Measurements from ENCODE around the gene SIRPB2.

SIRPB2 gene

DNA sequence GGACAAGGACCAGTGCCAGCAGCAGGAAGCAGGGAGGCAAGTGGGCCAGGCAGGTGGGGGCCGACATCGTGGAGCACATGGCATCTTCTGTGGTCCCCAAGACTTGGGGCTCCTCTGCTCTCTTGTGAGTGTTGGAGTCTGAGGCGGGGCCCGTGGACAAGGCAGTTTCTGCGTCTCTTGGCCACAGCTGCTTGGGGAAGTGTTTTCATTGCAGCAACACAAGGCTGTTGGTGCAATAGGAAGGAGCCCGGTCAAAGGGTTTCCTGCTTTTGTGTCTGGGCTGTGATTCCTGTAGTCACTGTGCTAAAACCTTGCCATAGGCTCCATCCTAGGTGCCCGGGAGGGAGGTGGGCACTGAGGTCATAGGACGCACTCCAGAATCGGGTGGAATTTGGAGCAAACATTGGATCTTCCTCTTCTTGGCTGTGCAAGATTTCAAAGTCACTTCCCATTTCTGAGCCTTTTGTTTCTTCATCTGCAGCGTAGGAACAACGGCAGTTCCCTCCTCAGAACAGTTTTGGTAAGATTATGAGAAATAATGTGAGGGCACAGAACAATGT is at the start of gene SIRPB2:
Gene SIRPB2 (minus strand): TSS at position 140 of the 560 bp plus-strand sequence. CDS start 61 bp downstream, at position 79.
- DNase-seq = no peak

DNA sequence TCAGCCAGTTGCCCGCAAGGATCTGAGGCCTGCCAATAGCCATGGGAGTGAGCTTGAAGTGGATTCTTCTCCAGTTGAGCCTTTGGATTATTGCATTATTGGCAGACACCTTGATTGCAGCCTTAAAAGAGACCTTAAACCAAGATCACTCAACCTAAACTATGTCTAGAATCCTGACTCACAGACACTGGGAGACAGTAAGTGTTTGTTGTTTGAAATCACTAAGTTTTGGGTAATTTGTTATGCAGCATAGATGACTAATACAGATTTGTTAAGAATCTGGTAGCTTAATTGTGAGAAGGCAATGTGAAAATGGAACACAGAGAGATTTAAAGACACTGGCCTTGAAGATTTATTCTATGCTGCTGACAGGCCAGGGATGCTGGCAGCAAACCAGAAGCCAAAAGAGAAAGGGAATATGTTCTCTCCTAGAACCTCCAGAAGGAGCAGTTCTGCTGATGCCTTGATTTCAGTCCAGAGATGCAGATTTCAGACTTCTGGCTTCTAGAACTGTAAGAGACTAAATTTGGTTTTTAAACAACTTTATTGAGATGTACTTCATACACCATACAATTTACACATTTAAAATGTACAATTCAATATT is 48.7 kb upstream of the SIRPB2 start:
- DNase-seq = no peak

GRCh38 chr20:1538655-1539054 is 47.4 kb upstream of the SIRPB2 start:
- DNase-seq = no peak

GRCh38 chr20:1537731-1538058 is 46.5 kb upstream of the SIRPB2 start:
- DNase-seq = peak; percentile 4

DNA sequence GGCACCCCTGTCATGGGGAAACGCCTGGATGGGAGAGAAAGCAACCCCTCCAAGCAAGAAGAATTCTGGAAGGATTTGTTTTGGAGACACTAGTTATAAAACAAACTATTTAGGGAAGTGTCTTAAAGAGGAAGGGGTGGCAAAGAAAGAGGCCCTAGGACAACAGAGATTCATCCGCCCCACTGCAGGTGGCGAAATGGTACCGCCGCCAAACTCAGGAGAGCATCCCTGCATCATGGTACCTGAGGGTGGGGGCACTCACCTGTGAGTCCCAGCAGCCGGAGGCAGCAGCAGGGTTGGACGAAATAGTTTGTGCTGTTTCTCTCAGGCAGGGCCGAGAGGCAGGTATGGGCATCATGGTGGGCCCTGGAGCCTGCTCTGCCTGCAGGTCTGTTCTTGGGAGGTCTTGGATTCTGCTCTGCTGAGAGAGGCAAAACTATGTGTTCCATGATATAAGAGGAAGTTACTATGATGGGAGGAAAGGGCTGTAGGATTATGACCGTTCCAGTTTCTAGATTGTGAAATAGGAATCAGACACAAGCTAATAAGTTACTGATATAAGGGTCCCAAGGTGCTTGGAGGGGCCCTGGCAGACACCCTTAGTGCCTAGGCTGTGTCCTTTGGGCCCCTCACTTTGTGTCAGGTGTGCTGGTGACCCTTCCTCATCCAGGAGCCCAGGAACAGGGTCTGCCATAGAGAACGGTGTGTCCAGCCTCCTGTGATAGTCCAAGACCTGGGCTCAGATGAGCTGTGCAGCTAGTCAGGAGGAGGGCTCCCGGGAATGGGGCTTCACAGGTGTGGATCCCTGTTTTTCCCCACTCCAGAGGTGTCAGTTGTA is 45.9 kb upstream of the SIRPB2 start:
- no peak for DNase-seq

DNA sequence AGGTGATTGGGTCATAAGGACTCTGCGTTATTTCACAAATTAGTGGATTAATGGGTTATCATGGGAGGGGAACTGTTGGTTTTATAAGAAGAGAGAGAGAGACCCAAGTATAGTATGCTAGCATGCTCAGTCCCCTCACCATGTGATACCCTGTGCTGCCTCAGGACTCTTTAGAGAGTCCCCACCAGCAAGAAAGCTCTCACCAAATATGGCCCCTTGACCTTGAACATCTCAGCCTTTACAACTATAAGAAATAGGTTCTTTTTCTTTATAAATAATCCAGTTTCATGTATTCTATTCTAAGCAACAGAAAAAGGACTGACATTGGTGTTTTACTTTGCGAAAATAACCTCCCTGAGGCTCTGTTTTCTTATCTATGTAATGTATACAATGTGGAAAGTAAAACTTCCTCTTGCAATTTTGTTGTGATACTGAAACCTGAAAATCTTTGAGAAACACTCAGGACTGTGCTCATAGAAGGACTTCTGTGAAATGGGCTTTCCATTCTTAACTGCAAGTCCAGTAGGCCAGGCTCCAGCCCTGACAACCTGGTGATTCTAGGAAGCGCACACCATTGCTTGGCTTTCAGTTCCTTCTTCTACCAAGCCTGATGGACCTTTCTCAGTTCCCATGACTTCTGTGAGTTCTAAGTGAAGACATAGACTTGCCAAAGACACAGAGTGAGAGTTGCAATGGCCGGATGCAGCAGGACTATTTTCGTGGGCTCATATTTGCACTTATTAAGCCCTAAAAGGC is 44.4 kb upstream of the SIRPB2 start:
- no peak for DNase-seq

DNA sequence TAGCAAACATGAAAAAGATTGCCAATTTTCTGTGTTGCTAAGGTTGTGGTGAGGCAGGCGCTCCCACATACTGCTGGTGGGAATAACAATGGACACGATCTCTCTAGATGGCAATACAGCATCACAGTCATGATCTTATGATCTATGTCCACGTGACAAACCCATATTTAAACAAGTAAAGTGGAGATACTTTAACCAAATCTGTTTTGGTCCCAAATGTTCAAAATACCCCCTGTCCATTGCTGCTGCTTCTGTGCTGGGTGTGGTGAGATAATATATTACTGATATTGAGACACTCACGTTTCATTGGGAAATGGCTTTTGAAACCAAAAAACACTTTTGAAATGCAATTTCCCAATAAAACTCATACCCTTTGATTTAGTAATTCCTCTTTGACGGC is 43.3 kb upstream of the SIRPB2 start:
- DNase-seq = no peak

DNA sequence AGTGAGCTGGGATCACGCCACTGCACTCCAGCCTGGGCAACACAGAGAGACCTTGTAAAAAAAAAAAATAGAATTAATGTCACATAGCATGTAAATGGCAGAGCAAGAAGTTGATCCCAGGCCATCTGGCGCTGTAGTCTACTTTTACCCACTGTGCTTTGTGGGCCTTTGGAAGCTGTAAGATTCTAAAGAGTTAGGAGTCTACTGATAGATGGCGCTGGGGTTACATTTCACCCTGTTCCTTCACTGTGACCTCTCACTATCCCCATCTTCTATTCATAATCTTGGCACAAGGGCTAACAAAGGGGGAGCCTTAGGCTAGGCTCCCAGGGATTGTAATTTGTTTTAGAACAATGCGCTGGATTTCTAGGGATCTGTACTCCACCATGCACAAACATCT is 41.8 kb upstream of the SIRPB2 start:
- DNase-seq = peak; percentile 33

GRCh38 chr20:1528811-1529210 is 37.6 kb upstream of the SIRPB2 start:
- no peak for DNase-seq

DNA sequence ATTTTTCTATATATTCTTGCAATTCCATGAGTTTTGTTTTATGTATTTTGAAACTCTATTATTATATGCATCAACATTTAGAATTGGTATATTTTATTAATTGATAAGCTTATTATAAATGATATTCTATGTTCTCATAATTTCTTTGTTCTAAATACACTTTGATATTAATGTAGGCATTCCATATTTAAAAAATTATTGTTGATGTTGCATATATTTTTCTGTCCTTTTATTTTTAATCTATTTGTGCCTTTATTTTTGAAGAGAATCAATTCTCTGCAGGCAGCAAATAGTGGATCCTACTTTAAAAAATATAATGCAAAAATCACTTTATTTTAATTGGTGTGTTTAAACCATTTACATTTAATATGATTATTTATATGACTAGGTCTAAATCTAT is 36.7 kb upstream of the SIRPB2 start:
- DNase-seq = no peak

DNA sequence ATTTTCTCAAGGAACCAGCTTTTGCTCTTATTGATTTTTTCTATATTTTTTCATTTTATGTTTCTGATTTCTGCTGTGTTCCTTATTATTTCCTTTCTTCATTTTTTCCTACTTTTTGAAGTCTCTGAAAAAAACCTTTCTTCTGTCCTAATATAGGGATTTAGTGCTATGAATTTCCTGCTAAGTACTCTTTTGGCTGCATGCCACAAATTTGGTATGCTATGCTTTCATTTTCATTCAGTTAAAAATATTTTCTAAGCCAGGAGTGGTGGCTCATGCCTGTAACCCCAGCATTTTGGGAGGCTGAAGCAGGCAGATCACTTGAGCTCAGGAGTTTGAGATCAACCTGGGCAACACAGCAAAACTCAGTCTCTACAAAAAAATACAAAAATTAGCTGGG is 35.7 kb upstream of the SIRPB2 start:
- DNase-seq = no peak

DNA sequence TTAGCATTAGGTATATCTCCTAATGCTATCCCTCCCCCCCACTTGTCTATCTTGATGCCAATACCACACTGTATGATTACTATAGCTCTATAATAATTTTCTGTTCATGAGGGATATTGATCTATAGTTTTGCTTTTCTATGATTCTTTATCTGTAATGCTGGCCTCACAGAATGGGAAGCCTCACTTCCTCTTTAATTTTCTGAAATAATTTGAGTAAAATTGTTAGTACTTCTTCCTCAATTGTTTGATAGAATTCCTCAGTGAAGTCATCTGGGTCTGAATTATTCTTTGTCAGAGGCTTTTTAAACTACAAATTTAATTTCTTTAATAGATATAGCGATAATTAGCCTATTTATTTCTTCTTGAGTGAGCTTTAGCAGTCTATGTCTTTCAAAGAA is 35.1 kb upstream of the SIRPB2 start:
- no peak for DNase-seq

DNA sequence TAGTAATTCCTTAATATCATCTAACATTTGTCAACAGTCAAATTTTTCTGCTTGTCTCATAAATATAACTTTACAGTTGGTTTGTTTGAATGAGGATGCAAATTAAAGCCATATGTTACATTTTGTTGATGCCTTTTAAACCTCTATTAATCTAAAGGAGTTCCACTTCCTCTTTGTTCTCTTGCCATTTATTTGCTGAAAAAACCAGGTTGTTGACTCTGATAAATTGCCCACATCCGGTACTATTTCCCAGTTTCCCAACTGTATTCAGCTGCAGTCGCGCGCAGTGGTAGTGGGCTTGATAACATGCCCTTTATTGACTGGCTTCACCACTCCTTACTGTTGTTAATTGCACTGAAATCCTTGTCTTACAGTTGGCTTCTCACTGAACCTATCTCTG is 32.8 kb upstream of the SIRPB2 start:
- no peak for DNase-seq

DNA sequence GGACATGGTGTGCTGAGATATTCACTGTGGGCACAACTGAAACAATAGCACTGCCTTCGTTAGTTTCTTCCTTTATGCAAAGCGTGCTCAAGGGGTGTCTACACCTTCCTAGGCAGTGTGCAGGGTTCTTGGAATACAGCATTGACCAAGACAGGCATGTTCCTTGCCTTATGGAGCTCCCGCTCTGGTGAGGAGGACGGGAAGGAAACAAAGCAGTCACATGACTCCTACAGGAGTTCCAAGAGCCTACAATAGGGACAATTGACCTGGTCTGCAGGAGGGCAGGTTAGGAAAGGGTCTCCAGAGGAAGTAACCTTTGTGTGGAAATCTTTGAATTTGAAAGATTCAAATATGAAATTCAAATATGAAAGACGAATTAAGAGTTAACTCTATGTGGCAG is 25.8 kb upstream of the SIRPB2 start:
- DNase-seq = no peak

DNA sequence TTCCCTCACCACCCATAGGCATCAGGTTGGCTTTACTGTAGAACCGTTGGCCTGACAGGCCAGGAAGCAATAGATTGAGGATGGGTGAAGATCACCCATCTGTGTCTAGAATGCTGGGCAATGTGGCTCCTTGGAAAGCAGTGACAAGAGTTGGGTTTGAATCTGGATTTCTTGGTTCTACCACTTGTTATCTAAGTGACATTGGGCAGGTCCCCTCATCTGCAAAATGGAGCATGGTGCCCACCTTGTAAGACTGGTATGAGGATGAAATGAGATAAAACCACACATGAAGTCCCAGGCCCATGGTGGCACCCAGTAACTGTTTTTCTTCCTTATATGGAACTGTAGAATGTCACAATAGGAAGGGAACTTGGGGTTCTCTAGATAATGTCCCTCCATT is 22.6 kb upstream of the SIRPB2 start:
- no peak for DNase-seq

DNA sequence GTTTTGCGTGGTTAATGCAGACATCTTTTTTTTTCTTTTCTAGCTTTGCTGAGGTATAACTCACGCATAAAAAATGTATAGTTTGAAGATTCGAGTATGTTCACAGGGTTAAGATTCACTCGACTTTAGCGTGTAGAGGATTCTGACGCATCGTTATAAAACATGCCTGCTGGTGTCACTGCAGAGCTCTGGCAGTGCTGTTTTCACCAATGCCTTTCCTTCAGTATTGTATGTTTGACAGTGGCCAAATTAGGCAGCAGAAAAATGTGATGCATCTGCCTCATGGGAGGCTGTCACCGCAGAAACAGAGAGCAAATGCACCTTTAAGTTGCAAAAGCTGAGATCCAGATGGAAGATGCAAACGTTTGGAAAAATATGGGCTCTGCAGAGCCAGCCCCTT is 18.0 kb upstream of the SIRPB2 start:
- peak; percentile 45 for DNase-seq

DNA sequence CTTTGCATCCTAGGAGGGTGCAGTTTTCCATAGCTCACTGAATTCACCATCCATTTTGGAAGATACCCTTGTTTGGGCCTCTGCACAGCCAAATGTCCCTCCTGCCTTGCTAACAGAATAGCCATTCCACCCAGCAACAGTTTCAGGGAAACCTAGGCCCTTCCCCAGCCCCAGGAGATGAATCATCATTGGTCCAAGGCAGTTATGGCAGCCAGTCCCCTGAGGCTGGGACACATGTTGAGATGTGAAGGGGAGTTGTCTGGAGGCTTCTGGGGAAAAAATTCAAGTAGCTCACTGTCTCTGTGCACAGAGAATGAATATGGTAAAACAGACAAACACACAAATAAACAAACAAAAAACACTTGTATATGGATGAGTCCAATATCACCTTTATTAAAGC is 17.4 kb upstream of the SIRPB2 start:
- DNase-seq = no peak

DNA sequence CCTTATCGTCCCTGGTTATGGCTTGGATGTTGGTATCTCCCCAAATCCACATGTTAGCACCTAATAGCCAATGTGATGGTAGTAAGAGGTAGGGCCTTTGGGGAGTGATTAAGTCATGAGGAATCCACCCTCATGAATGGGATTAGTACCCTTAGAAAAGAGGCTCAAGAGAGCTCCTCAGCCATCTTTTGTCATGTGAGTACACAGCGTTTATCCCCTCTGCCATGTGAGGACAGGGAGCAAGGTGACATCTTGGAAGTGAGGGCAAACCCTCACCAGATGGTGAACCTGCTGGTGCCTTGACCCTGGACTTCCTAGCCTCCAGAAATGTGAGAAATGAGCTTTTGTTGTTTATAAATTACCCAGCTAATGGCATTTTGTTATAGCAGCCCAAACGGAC is 16.1 kb upstream of the SIRPB2 start:
- DNase-seq = no peak

GRCh38 chr20:1505871-1506270 is 14.7 kb upstream of the SIRPB2 start:
- no peak for DNase-seq

DNA sequence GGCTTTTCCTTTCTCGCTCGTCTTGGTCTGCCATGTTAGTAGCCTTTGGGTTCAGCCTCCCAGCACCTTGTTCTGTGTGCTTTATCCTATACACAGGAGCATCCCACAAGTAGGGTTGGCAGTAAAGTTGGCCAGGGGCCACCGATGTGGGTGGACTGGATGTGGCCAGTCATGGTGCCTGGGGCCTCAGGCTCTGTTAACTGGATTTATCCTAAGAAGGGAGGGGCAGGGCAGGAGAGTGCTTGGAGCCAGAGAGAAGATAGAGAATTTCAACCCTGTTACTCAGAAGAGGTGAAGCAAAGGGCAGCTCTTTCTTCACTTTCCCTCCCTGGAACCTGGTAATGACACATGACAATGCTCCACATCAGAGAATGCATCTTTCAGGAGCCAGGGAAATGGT is 14.1 kb upstream of the SIRPB2 start:
- DNase-seq = no peak

GRCh38 chr20:1503564-1504227 is 12.5 kb upstream of the SIRPB2 start:
- DNase-seq = peak; percentile 78

DNA sequence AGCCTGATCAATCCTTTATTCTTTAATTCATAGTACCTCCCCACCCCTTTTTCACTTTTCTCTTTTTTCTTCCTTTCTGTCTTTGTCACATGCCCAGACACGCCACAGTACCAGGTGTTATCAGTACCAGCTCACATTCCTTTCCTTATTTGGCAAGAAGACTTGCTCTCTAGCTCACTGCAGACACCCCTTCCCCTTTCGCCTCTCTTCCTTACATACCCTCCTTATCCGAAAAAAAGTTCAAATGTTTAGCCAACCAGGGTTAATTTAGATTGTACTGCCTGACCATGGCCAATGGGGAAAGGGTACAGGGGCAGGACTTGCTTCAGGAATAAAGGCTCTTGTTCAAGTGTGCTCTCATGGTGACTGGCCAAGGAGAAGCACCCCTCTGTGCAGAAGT is 9.3 kb upstream of the SIRPB2 start:
- no peak for DNase-seq

Measured in CD4-positive, alpha-beta T cell treated with Interleukin-6 for 4 hours (primary cell).